DOHH2 (cell line): ENCODE measurements around the gene DMD.

Experiments
- EZH2phosphoT487 ChIP-seq: fragments of 200-600 bp; sonication (generic); IDR thresholded peaks from 2 replicates; pipeline ENCODE4 v1.6.1; 2017; ENCODE audit warnings: borderline replicate concordance, mild to moderate bottlenecking, antibody characterized with exemption, low read length, moderate library complexity, mixed read lengths
- TF ChIP-seq, protein P1 (sequence below): fragments of 200-600 bp; sonication (generic); IDR thresholded peaks from one replicate; pipeline ENCODE4 v1.5.1; 2014; ENCODE audit warnings: antibody characterized with exemption, mild to moderate bottlenecking, low read depth, low read length; ENCODE audit not compliant: poor library complexity, severe bottlenecking

DNA sequence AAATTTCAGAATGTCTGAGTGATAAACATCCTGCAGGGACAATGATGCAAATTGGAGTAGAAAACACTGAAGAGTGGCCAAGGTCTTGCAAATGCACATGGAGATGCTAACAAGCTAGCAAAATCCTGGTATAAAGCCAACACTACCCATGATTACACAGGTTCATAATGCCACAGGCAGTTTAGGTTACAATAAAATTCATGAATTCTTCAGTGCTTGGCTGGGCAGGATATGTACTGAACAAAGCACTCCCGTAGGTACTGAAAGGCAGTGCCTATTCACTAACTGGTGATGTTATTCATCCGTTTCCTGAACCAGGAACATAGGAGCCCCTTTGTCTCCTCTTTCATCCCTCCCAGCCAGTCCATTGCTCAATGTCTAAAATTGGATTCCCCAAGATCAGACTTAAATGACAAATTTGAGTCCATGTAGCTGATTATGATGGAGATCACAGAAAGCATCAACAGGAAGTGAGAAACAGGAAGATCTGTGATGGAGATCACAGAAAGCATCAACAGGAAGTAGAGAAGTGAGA lies 244.5 kb downstream of the DMD start:
- TF ChIP-seq, protein P1, sequence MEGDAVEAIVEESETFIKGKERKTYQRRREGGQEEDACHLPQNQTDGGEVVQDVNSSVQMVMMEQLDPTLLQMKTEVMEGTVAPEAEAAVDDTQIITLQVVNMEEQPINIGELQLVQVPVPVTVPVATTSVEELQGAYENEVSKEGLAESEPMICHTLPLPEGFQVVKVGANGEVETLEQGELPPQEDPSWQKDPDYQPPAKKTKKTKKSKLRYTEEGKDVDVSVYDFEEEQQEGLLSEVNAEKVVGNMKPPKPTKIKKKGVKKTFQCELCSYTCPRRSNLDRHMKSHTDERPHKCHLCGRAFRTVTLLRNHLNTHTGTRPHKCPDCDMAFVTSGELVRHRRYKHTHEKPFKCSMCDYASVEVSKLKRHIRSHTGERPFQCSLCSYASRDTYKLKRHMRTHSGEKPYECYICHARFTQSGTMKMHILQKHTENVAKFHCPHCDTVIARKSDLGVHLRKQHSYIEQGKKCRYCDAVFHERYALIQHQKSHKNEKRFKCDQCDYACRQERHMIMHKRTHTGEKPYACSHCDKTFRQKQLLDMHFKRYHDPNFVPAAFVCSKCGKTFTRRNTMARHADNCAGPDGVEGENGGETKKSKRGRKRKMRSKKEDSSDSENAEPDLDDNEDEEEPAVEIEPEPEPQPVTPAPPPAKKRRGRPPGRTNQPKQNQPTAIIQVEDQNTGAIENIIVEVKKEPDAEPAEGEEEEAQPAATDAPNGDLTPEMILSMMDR: no peak
- no peak for TF ChIP-seq EZH2phosphoT487
